Inflammatory macrophage (primary cell): ENCODE results near the gene CAV2.

Experiments used
- DNase-seq, 2 donors: peaks; one replicate each; pipeline ENCODE4 v3.0.0-alpha.2; 2020 to 2022

The CAV2 gene

GRCh38 chr7:116525298-116525912, 25.9 kb downstream of the CAV2 start:
- no peak for DNase-seq

- DNase-seq, result peak; percentile 53 to 68
Measured at GRCh38 chr7:116525913-116526861, 26.6 kb downstream of the CAV2 start.

- no peak for DNase-seq
Measured at GRCh38 chr7:116526897-116527296, 27.4 kb downstream of the CAV2 start.

GRCh38 chr7:116527521-116527920, 28.0 kb downstream of the CAV2 start:
- no peak for DNase-seq

GRCh38 chr7:116528008-116528789, 28.7 kb downstream of the CAV2 start:
- DNase-seq, result no peak

- no peak for DNase-seq
Measured at GRCh38 chr7:116529250-116529649, 29.7 kb downstream of the CAV2 start.

GRCh38 chr7:116530107-116530820, 30.7 kb downstream of the CAV2 start:
- DNase-seq, result peak in 1 of 2 donors; percentile 33

GRCh38 chr7:116532102-116532688, 32.7 kb downstream of the CAV2 start:
- DNase-seq, result no peak

GRCh38 chr7:116534790-116535189, 35.3 kb downstream of the CAV2 start:
- no peak for DNase-seq

- DNase-seq, result no peak
Measured at GRCh38 chr7:116535416-116535815, 35.9 kb downstream of the CAV2 start.

- DNase-seq, result no peak
Measured at GRCh38 chr7:116538138-116538537, 38.6 kb downstream of the CAV2 start.

GRCh38 chr7:116539879-116540278, 40.3 kb downstream of the CAV2 start:
- DNase-seq, result no peak

- no peak for DNase-seq
Measured at GRCh38 chr7:116540743-116541142, 41.2 kb downstream of the CAV2 start.

GRCh38 chr7:116541951-116542350, 42.4 kb downstream of the CAV2 start:
- DNase-seq, result no peak

GRCh38 chr7:116542618-116543017, 43.1 kb downstream of the CAV2 start:
- DNase-seq, result no peak

- no peak for DNase-seq
Measured at GRCh38 chr7:116543664-116544063, 44.1 kb downstream of the CAV2 start.

- DNase-seq, result no peak
Measured at GRCh38 chr7:116544487-116544886, 44.9 kb downstream of the CAV2 start.

GRCh38 chr7:116545411-116545993, 46.0 kb downstream of the CAV2 start:
- DNase-seq, result no peak

- no peak for DNase-seq
Measured at GRCh38 chr7:116546054-116546453, 46.5 kb downstream of the CAV2 start.

- no peak for DNase-seq
Measured at GRCh38 chr7:116546916-116547315, 47.4 kb downstream of the CAV2 start.

- no peak for DNase-seq
Measured at GRCh38 chr7:116547347-116547746, 47.8 kb downstream of the CAV2 start.

- no peak for DNase-seq
Measured at GRCh38 chr7:116548506-116548905, 49.0 kb downstream of the CAV2 start.
